HepG2 (cell line): ENCODE data around the gene SRC. TPM values are rescaled to one million over a fixed set of nuclear protein-coding genes. Genes with fewer than 3 reads are reported as not detected.

Experiments used
- FOXM1 ChIP-seq: sonication (generic); formaldehyde crosslinking; IDR thresholded peaks from 2 replicates; pipeline ENCODE4 v1.5.0; 2020; ENCODE audit warnings: missing genetic modification reagents
- ISL2 ChIP-seq: sonication (generic); formaldehyde crosslinking; IDR thresholded peaks from 2 replicates; pipeline ENCODE4 v1.5.0; 2020; ENCODE audit warnings: missing genetic modification reagents
- KMT2A ChIP-seq: sonication (generic); formaldehyde crosslinking; IDR thresholded peaks from 2 replicates; pipeline ENCODE4 v1.4.0; 2020; ENCODE audit warnings: missing genetic modification reagents
- MEF2D ChIP-seq: sonication (generic); formaldehyde crosslinking; IDR thresholded peaks from 2 replicates; pipeline ENCODE4 v1.5.1; 2020; ENCODE audit warnings: mild to moderate bottlenecking, missing genetic modification reagents
- MEIS1 ChIP-seq: sonication (generic); formaldehyde crosslinking; IDR thresholded peaks from 2 replicates; pipeline ENCODE4 v1.9.0; 2021; ENCODE audit warnings: mild to moderate bottlenecking, missing genetic modification reagents, moderate library complexity, borderline replicate concordance
- RXRB ChIP-seq: IDR thresholded peaks from 2 replicates; pipeline ENCODE4 v1.6.1; 2016; ENCODE audit warnings: borderline replicate concordance, missing genetic modification reagents, missing compliant biosample characterization
- SMAD3 ChIP-seq: sonication (generic); formaldehyde crosslinking; IDR thresholded peaks from 2 replicates; pipeline ENCODE4 v1.4.0; 2020; ENCODE audit warnings: missing genetic modification reagents
- TAF1 ChIP-seq: sonication (generic); formaldehyde crosslinking; IDR thresholded peaks from 2 replicates; pipeline ENCODE4 v1.4.0; 2020; ENCODE audit warnings: missing genetic modification reagents
- U2AF1 ChIP-seq: fragments of 200-400 bp; formaldehyde crosslinking; optimal IDR thresholded peaks from 2 replicates; pipeline ENCODE3; 2017; ENCODE audit warnings: mild to moderate bottlenecking, low read depth, low read length
- ZNF333 ChIP-seq: sonication (generic); formaldehyde crosslinking; IDR thresholded peaks from 2 replicates; pipeline ENCODE4 v1.4.0; 2020; ENCODE audit warnings: mild to moderate bottlenecking, missing genetic modification reagents, borderline replicate concordance
- ZNF569 ChIP-seq: sonication (generic); formaldehyde crosslinking; IDR thresholded peaks from 2 replicates; pipeline ENCODE4 v1.5.0; 2020; ENCODE audit warnings: mild to moderate bottlenecking, missing genetic modification reagents, moderate library complexity, borderline replicate concordance
- ZNF749 ChIP-seq: sonication (generic); formaldehyde crosslinking; IDR thresholded peaks from 2 replicates; pipeline ENCODE4 v1.8.0; 2022; ENCODE audit warnings: mild to moderate bottlenecking, missing genetic modification reagents, moderate library complexity, borderline replicate concordance
- ZNF761 ChIP-seq: sonication (generic); formaldehyde crosslinking; conservative IDR thresholded peaks from 2 replicates; pipeline ENCODE4 v1.4.0; 2020; ENCODE audit warnings: mild to moderate bottlenecking, missing genetic modification reagents
- ZNF891 ChIP-seq: sonication (generic); formaldehyde crosslinking; IDR thresholded peaks from 2 replicates; pipeline ENCODE4 v1.5.0; 2020; ENCODE audit warnings: mild to moderate bottlenecking, missing genetic modification reagents
- ZSCAN20 ChIP-seq: sonication (generic); formaldehyde crosslinking; IDR thresholded peaks from 2 replicates; pipeline ENCODE4 v1.4.0; 2020; ENCODE audit warnings: missing genetic modification reagents, mild to moderate bottlenecking, borderline replicate concordance
- polyA plus RNA-seq, 8 experiments: library from polyadenylated mRNA; depleted of rRNA in 3 of 8; stranded (reverse) in 7 of 8; unstranded in 1 of 8; fragments of >200 nt; fragmentation: Illumina TruSeq in 4 of 8; extraction: Trizol in 4 of 8; gene quantifications; 2 replicates each; pipeline versions ENCODE4 v1.2.1 to v1.2.3, GENCODE V29; 2011 to 2016; ENCODE audit warnings: low read depth in 4 of 8, missing spikeins in 1 of 8, mixed read lengths in 1 of 8; ENCODE audit not compliant: insufficient read depth in 1 of 8
- total RNA-seq, 5 experiments: library from RNA; depleted of rRNA; stranded (reverse); fragments of >200 nt; fragmentation: Illumina TruSeq; extraction: Trizol; gene quantifications; 2 replicates each; pipeline ENCODE4 v1.2.3, GENCODE V29; 2016; ENCODE audit warnings: low read depth in 1 of 5
- TF ChIP-seq, protein P1 (sequence below): sonication (generic); formaldehyde crosslinking; IDR thresholded peaks from 2 replicates; pipeline ENCODE4 v1.5.0; 2020; ENCODE audit warnings: missing genetic modification reagents
- TF ChIP-seq, protein P2 (sequence below), 2 experiments: sonication (generic) in 1 of 2; formaldehyde crosslinking in 1 of 2; IDR thresholded peaks; 2 replicates each; pipeline versions ENCODE4 v1.4.0 to v1.6.1; 2018 to 2020; ENCODE audit warnings: missing genetic modification reagents in 2 of 2, borderline replicate concordance in 1 of 2, low read depth in 1 of 2, mild to moderate bottlenecking in 1 of 2, missing biosample characterization in 1 of 2
- TF ChIP-seq, protein P3 (sequence below): IDR thresholded peaks from 2 replicates; pipeline ENCODE4 v1.6.1; 2016
- TF ChIP-seq, protein P4 (sequence below): sonication (generic); formaldehyde crosslinking; IDR thresholded peaks from 2 replicates; pipeline ENCODE4 v1.5.0; 2020; ENCODE audit warnings: mild to moderate bottlenecking, missing genetic modification reagents, borderline replicate concordance
- TF ChIP-seq, protein P5 (sequence below): sonication (generic); formaldehyde crosslinking; IDR thresholded peaks from 2 replicates; pipeline ENCODE4 v1.8.1; 2023; ENCODE audit warnings: missing genetic modification reagents, mild to moderate bottlenecking, borderline replicate concordance

SRC gene
- total and polyA plus RNA-seq, 2 of the 13 experiments (the other 11 are each of a cell fraction or from before 2014, with no cell fraction given): 54.7 to 192 TPM

DNA sequence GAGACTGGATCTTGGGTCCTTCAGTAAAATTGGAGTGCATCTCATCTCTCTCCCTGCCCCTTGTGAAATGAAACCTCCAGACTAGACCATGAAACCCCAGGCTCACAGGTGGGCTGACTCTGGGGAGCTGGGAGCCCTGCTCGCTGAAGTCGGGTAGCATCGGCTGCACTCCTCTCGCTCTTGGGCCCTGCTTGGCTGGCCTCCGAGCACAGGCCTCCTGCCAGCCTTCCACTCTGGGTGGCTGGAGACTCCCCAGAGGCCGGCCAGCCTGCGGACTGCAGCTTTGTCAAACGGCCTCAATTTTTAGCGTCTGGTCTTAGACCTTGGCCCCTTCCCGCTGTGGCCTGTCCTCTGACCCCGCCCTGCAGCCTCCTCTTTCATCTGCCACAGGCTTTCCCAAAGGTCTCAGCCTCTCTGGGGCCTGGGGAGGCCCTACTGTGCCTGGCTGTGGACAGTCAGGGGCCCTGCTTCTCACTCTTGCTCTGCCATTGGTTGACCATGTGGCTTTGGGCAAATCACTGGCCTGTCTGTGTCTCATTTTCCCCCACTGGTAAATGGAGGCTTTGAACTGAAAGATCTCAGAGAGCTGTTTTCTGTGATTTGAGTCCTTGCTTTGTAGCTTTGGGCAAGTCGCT is 45.1 kb downstream of the SRC start (continued):
- TF ChIP-seq, protein P1, sequence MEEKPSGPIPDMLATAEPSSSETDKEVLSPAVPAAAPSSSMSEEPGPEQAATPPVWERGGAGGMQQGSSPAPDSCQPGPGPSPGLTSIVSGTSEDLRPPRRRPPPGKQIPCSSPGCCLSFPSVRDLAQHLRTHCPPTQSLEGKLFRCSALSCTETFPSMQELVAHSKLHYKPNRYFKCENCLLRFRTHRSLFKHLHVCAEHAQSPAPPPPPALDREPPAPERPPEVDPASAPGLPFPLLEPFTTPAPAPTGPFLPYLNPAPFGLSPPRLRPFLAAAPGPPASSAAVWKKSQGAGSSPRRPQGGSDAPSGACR: 0 out of 2 replicates have a peak, but pooled peaks have one; percentile 43
- TF ChIP-seq ZSCAN20 (CRISPR knock-in tag) (no peak), ZNF749 (no peak), MEIS1 (CRISPR knock-in tag) (peak; percentile 89), KMT2A (CRISPR knock-in tag) (peak; percentile 88), TAF1 (peak; percentile 70), ZNF891 (CRISPR knock-in tag) (no peak; the same call in 1 of the 2 replicates), ZNF569 (CRISPR knock-in tag) (no peak), FOXM1 (no peak), ISL2 (CRISPR knock-in tag) (peak; percentile 67), U2AF1 (peak; percentile 68), RXRB (peak; percentile 85), MEF2D (CRISPR knock-in tag) (peak; percentile 88), ZNF333 (CRISPR knock-in tag) (peak; percentile 47; the same call in 1 of the 2 replicates), SMAD3 (CRISPR knock-in tag) (peak; percentile 79; the same call in 1 of the 2 replicates), ZNF761 (CRISPR knock-in tag) (peak; percentile 84)
- TF ChIP-seq, protein P2, sequence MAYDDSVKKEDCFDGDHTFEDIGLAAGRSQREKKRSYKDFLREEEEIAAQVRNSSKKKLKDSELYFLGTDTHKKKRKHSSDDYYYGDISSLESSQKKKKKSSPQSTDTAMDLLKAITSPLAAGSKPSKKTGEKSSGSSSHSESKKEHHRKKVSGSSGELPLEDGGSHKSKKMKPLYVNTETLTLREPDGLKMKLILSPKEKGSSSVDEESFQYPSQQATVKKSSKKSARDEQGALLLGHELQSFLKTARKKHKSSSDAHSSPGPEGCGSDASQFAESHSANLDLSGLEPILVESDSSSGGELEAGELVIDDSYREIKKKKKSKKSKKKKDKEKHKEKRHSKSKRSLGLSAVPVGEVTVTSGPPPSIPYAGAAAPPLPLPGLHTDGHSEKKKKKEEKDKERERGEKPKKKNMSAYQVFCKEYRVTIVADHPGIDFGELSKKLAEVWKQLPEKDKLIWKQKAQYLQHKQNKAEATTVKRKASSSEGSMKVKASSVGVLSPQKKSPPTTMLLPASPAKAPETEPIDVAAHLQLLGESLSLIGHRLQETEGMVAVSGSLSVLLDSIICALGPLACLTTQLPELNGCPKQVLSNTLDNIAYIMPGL (CRISPR knock-in tag; IDR thresholded peaks at IDR 0.05; ENCODE audit: borderline replicate concordance in 1 of 2, low read depth in 1 of 2): peak; percentile 56 to 58; a peak in 3 of 4 replicates
- TF ChIP-seq, protein P3, sequence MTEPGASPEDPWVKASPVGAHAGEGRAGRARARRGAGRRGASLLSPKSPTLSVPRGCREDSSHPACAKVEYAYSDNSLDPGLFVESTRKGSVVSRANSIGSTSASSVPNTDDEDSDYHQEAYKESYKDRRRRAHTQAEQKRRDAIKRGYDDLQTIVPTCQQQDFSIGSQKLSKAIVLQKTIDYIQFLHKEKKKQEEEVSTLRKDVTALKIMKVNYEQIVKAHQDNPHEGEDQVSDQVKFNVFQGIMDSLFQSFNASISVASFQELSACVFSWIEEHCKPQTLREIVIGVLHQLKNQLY (CRISPR knock-in tag): peak; percentile 88; the same call in 1 of the 2 replicates
- TF ChIP-seq, protein P4, sequence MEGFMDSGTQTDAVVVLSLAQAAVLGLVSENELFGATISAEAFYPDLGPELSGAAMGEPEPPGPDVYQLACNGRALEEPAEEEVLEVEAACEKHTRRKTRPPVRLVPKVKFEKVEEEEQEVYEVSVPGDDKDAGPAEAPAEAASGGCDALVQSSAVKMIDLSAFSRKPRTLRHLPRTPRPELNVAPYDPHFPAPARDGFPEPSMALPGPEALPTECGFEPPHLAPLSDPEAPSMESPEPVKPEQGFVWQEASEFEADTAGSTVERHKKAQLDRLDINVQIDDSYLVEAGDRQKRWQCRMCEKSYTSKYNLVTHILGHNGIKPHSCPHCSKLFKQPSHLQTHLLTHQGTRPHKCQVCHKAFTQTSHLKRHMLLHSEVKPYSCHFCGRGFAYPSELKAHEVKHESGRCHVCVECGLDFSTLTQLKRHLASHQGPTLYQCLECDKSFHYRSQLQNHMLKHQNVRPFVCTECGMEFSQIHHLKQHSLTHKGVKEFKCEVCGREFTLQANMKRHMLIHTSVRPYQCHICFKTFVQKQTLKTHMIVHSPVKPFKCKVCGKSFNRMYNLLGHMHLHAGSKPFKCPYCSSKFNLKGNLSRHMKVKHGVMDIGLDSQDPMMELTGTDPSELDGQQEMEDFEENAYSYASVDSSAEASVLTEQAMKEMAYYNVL (CRISPR knock-in tag): peak; percentile 90
- TF ChIP-seq, protein P5, sequence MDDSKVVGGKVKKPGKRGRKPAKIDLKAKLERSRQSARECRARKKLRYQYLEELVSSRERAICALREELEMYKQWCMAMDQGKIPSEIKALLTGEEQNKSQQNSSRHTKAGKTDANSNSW (CRISPR knock-in tag): 0 out of 2 replicates have a peak, but pooled peaks have one; percentile 78
